MM.1S (cell line): ENCODE measurements around the gene C10orf95.

Source experiments
- CTCF ChIP-seq: fragments of 300-600 bp; sonication (generic); IDR thresholded peaks from 2 replicates; pipeline ENCODE4 v1.5.1; 2016; ENCODE audit warnings: antibody characterized with exemption, low read length, mixed read lengths
- EZH2 ChIP-seq: fragments of 300-600 bp; sonication (generic); optimal IDR thresholded peaks from 2 replicates; pipeline ENCODE3; 2017; ENCODE audit warnings: low read depth, mild to moderate bottlenecking, antibody characterized with exemption, low read length, mixed read lengths
- EZH2phosphoT487 ChIP-seq: fragments of 300-600 bp; sonication (generic); IDR thresholded peaks from 2 replicates; pipeline ENCODE4 v1.6.1; 2018; ENCODE audit warnings: antibody characterized with exemption, low read length

- TF ChIP-seq CTCF (no peak), EZH2 (no peak), EZH2phosphoT487 (no peak)
Observed at GRCh38 chr10:102435529-102436233, 15.7 kb downstream of the C10orf95 start.
